H1 (cell line): ENCODE data around the gene TBC1D17. TPM values are rescaled to one million over a fixed set of nuclear protein-coding genes. Genes with fewer than 3 reads are reported as not detected.

Source experiments
- CTCF ChIA-PET: fragments of 300-600 bp; sonication (Branson Sonifier 250); formaldehyde crosslinking; loops from one replicate; lab custom pipeline; 2021; ENCODE audit not compliant: partially characterized antibody; lab: Charles Lee
- POLR2A ChIA-PET: fragments of 300-600 bp; sonication (Branson Sonifier 250); formaldehyde crosslinking; loops from one replicate; lab custom pipeline; 2021; ENCODE audit warnings: inconsistent platforms; ENCODE audit not compliant: partially characterized antibody; lab: Charles Lee
- DNase-seq, 2 experiments: peaks; one replicate each; pipeline versions ENCODE4 v3.0.0 to v3.0.0-alpha.2; 2010 to 2022; ENCODE audit warnings: low spot score in 2 of 2, low read depth in 1 of 2, mixed read lengths in 1 of 2
- FAIRE-seq: peaks from 2 replicates; lab custom pipeline; 2011; peaks lifted over from hg19 to GRCh38; lab: Jason Lieb, UNC
- H2AFZ ChIP-seq: 2 replicates; pipeline ENCODE4 v1.8.1; 2012; ENCODE audit warnings: low read length, inconsistent platforms
- H2AK5ac ChIP-seq: 2 replicates; pipeline ENCODE4 v1.6.1; 2013; ENCODE audit warnings: low read depth, low read length
- H2BK120ac ChIP-seq: replicated peaks from 2 replicates; pipeline ENCODE3; 2013; ENCODE audit warnings: low read depth, low read length, inconsistent platforms
- H2BK12ac ChIP-seq: 2 replicates; pipeline ENCODE4 v1.6.1; 2013; ENCODE audit warnings: low read depth, low read length
- H2BK15ac ChIP-seq: 2 replicates; pipeline ENCODE4 v1.6.1; 2013; ENCODE audit warnings: low read length
- H2BK20ac ChIP-seq: 2 replicates; pipeline ENCODE4 v1.6.1; 2013; ENCODE audit warnings: low read length
- H2BK5ac ChIP-seq: 2 replicates; pipeline ENCODE4 v1.6.1; 2013; ENCODE audit warnings: low read depth, low read length
- H3K14ac ChIP-seq: 2 replicates; pipeline ENCODE4 v1.6.1; 2013; ENCODE audit warnings: inconsistent platforms; ENCODE audit not compliant: insufficient read length
- H3K18ac ChIP-seq: 2 replicates; pipeline ENCODE4 v1.6.1; 2013; ENCODE audit warnings: low read length; ENCODE audit errors: extremely low read depth
- H3K23ac ChIP-seq: 2 replicates; pipeline ENCODE4 v1.6.1; 2013; ENCODE audit warnings: inconsistent platforms; ENCODE audit not compliant: insufficient read length
- H3K23me2 ChIP-seq: 2 replicates; pipeline ENCODE4 v1.6.1; 2013; ENCODE audit warnings: low read depth, low read length
- H3K27ac ChIP-seq: 2 replicates; pipeline ENCODE4 v1.6.1; 2011; ENCODE audit warnings: low read depth, low read length, inconsistent platforms
- H3K27me3 ChIP-seq, 4 experiments: replicated peaks in 1 of 4; 1 replicate in 1 of 4; 2 replicates in 3 of 4; pipeline versions ENCODE4 v1.6.1 to v1.8.1; 2011 to 2013; ENCODE audit warnings: low read length in 3 of 4, mild to moderate bottlenecking in 3 of 4, inconsistent platforms in 2 of 4, mixed read lengths in 2 of 4, moderate library complexity in 1 of 4; ENCODE audit not compliant: control insufficient read depth in 3 of 4, insufficient read depth in 3 of 4; ENCODE audit errors: extremely low read depth in 1 of 4
- H3K36me3 ChIP-seq, 4 experiments: 2 replicates each; pipeline versions ENCODE4 v1.6.1 to v1.8.1; 2011 to 2013; ENCODE audit warnings: mild to moderate bottlenecking in 4 of 4, low read length in 3 of 4, moderate library complexity in 2 of 4, control low read depth in 1 of 4, inconsistent platforms in 1 of 4; ENCODE audit not compliant: insufficient read depth in 4 of 4, control insufficient read depth in 2 of 4
- H3K4ac ChIP-seq: replicated peaks from 2 replicates; pipeline ENCODE3; 2013; ENCODE audit warnings: low read length, low read depth, mixed read lengths, inconsistent platforms; ENCODE audit not compliant: insufficient read length
- H3K4me1 ChIP-seq, 4 experiments: replicated peaks in 1 of 4; 1 replicate in 1 of 4; 2 replicates in 3 of 4; pipeline versions ENCODE4 v1.6.1 to v1.8.1; 2011 to 2013; ENCODE audit warnings: low read length in 3 of 4, inconsistent platforms in 2 of 4, mixed read lengths in 1 of 4; ENCODE audit not compliant: insufficient read depth in 4 of 4, control insufficient read depth in 3 of 4
- H3K4me2 ChIP-seq, 2 experiments: 2 replicates each; pipeline versions ENCODE4 v1.6.1 to v1.8.1; 2011 to 2013; ENCODE audit warnings: low read depth in 2 of 2, low read length in 2 of 2, control low read depth in 1 of 2, inconsistent platforms in 1 of 2, mild to moderate bottlenecking in 1 of 2; ENCODE audit not compliant: insufficient read depth in 1 of 2
- H3K4me3 ChIP-seq, 4 experiments: fragments of 200-600, 300-600 bp in 1 of 4; sonication (generic), shearing (Covaris generic), sonication (Bioruptor Twin) in 1 of 4; 2 replicates each; pipeline versions ENCODE4 v1.5.1 to v1.8.1; 2011 to 2016; ENCODE audit warnings: low read length in 4 of 4, low read depth in 3 of 4, control low read depth in 2 of 4, inconsistent platforms in 2 of 4, mild to moderate bottlenecking in 2 of 4, mixed read lengths in 1 of 4, moderate library complexity in 1 of 4; ENCODE audit not compliant: insufficient read depth in 2 of 4; ENCODE audit errors: extremely low read depth in 1 of 4
- H3K56ac ChIP-seq: replicated peaks from 2 replicates; pipeline ENCODE3; 2013; ENCODE audit warnings: low read depth, mild to moderate bottlenecking, mixed read lengths, low read length, inconsistent platforms; ENCODE audit not compliant: insufficient read length
- H3K79me1 ChIP-seq: 2 replicates; pipeline ENCODE4 v1.6.1; 2013; ENCODE audit warnings: low read depth, low read length, control low read depth
- H3K79me2 ChIP-seq, 2 experiments: 2 replicates each; pipeline versions ENCODE4 v1.6.1 to v1.8.1; 2012 to 2013; ENCODE audit warnings: low read length in 2 of 2, mild to moderate bottlenecking in 2 of 2, inconsistent platforms in 1 of 2; ENCODE audit not compliant: insufficient read depth in 2 of 2, control insufficient read depth in 1 of 2
- H3K9ac ChIP-seq, 4 experiments: replicated peaks in 1 of 4; 1 replicate in 1 of 4; 2 replicates in 3 of 4; pipeline versions ENCODE4 v1.6.1 to v1.8.1; 2011 to 2013; ENCODE audit warnings: low read depth in 3 of 4, low read length in 3 of 4, control low read depth in 2 of 4, mild to moderate bottlenecking in 2 of 4, moderate library complexity in 2 of 4, inconsistent platforms in 1 of 4; ENCODE audit errors: extremely low read depth in 1 of 4
- H3K9me3 ChIP-seq, 2 experiments: 2 replicates each; pipeline versions ENCODE4 v1.6.1 to v1.8.1; 2012 to 2013; ENCODE audit warnings: mild to moderate bottlenecking in 2 of 2, moderate library complexity in 2 of 2, control low read depth in 1 of 2, inconsistent platforms in 1 of 2, low read depth in 1 of 2, low read length in 1 of 2, mixed read lengths in 1 of 2; ENCODE audit not compliant: insufficient read depth in 2 of 2
- H4K20me1 ChIP-seq, 2 experiments: replicated peaks in 1 of 2; 2 replicates each; pipeline versions ENCODE3 to v1.8.1; 2011 to 2013; ENCODE audit warnings: inconsistent platforms in 2 of 2, low read length in 2 of 2, mild to moderate bottlenecking in 1 of 2; ENCODE audit not compliant: insufficient read depth in 2 of 2, control insufficient read depth in 1 of 2
- H4K5ac ChIP-seq: 2 replicates; pipeline ENCODE4 v1.6.1; 2013; ENCODE audit warnings: low read length, low read depth, mixed read lengths, inconsistent platforms; ENCODE audit not compliant: insufficient read length
- H4K8ac ChIP-seq: 2 replicates; pipeline ENCODE4 v1.8.0; 2013; ENCODE audit warnings: mild to moderate bottlenecking, moderate library complexity, low read length, inconsistent platforms; ENCODE audit not compliant: insufficient read depth; ENCODE audit errors: extremely low read depth
- H4K91ac ChIP-seq: replicated peaks from 2 replicates; pipeline ENCODE3; 2013; ENCODE audit warnings: low read length, mixed read lengths, inconsistent platforms; ENCODE audit not compliant: insufficient read length
- BCL11A ChIP-seq, 2 experiments: IDR thresholded peaks; one replicate each; pipeline ENCODE4 v1.6.1; 2011; ENCODE audit warnings: low read depth in 2 of 2, low read length in 2 of 2, mild to moderate bottlenecking in 2 of 2
- CBX5 ChIP-seq: fragments of 300-800, 300-1000 bp; sonication (generic); IDR thresholded peaks from 2 replicates; pipeline ENCODE4 v1.7.1; 2016; ENCODE audit warnings: antibody characterized with exemption, low read length, low read depth
- CREB1 ChIP-seq: IDR thresholded peaks from 2 replicates; pipeline ENCODE4 v1.6.1; 2012; ENCODE audit warnings: inconsistent platforms
- CTBP2 ChIP-seq: IDR thresholded peaks from 2 replicates; pipeline ENCODE4 v1.7.0; 2011; ENCODE audit warnings: borderline replicate concordance, mild to moderate bottlenecking, moderate library complexity, mixed read lengths, low read length; ENCODE audit not compliant: insufficient read depth, insufficient read length
- HDAC6 ChIP-seq: IDR thresholded peaks from one replicate; pipeline ENCODE4 v1.7.1; 2012; ENCODE audit warnings: low read depth, mild to moderate bottlenecking, inconsistent platforms, low read length, moderate library complexity
- POU5F1 ChIP-seq: IDR thresholded peaks from 2 replicates; pipeline ENCODE4 v1.6.1; 2011; ENCODE audit warnings: low read depth, mild to moderate bottlenecking, low read length, moderate library complexity
- RBBP5 ChIP-seq: IDR thresholded peaks from 2 replicates; pipeline ENCODE4 v1.7.1; 2012; ENCODE audit warnings: low read depth, mild to moderate bottlenecking, inconsistent platforms, low read length, moderate library complexity, borderline replicate concordance
- WGBS, 2 experiments: shearing (Covaris generic) in 1 of 2; methylation state at CpG; one replicate each; pipeline versions ENCODE4 v1.1.6 to v1.1.7; 2013 to 2015; ENCODE audit warnings: low lambda C conversion rate in 2 of 2, mixed read lengths in 2 of 2, inconsistent platforms in 1 of 2, low coverage in 1 of 2, missing lambda C conversion rate in 1 of 2; ENCODE audit not compliant: insufficient replicate concordance in 2 of 2, insufficient coverage in 1 of 2, insufficient read length in 1 of 2; ENCODE audit errors: extremely low coverage in 1 of 2, missing lambda C conversion rate in 1 of 2; 5-methylcytosine and 5-hydroxymethylcytosine counted together
- polyA plus RNA-seq, 7 experiments: library from polyadenylated mRNA; depleted of rRNA in 3 of 7; stranded (reverse) in 5 of 7; unstranded in 2 of 7; fragments of >200 nt in 5 of 7; fragments of 200-250 nt in 2 of 7; gene quantifications; 1 replicate in 5 of 7; 2 replicates in 1 of 7; 4 replicates in 1 of 7; pipeline versions ENCODE4 v1.2.1 to v1.2.3, GENCODE V29; 2011 to 2013; ENCODE audit warnings: missing spikeins in 2 of 7, mixed read lengths in 2 of 7
- total RNA-seq: library from RNA; stranded (reverse); fragmentation: NEBNext Ultra II Directional; extraction: Animal tissue kit (Norgen Biotek cat#: 25700); gene quantifications from 2 replicates; pipeline ENCODE4 v1.2.1, GENCODE V29; 2021
- TF ChIP-seq, protein P1 (sequence below), 3 experiments: IDR thresholded peaks; 1 replicate in 2 of 3; 2 replicates in 1 of 3; pipeline versions ENCODE4 v1.5.1 to v1.6.1; 2011; ENCODE audit warnings: low read length in 3 of 3, mild to moderate bottlenecking in 3 of 3, inconsistent platforms in 2 of 3, low read depth in 1 of 3, moderate library complexity in 1 of 3; ENCODE audit not compliant: insufficient read depth in 1 of 3; ENCODE audit errors: control extremely low read depth in 1 of 3

TBC1D17 gene
- total and polyA plus RNA-seq, 2 of the 8 experiments (the other 6 are each of a cell fraction or from before 2014, with no cell fraction given) = 30.3 to 44.9 TPM

- no peak overlapping the region for H3K4me3 ChIP-seq
- no peaks in the 10 kb centered on the region for H3K9me3 ChIP-seq
- peak overlapping the region; percentile 54; the same call in 1 of the 2 replicates for H3K27ac ChIP-seq
- H2BK12ac ChIP-seq = no peak overlapping the region
- H3K18ac ChIP-seq = no peak overlapping the region
- no peak overlapping the region for H3K4me2 ChIP-seq
- 83% methylated on average over 21 of the region's 21 CpGs; no CpG with 5 or more reads in 1 of the 2 experiments for WGBS, 2 experiments
- H4K91ac ChIP-seq = no peak overlapping the region
- no peak overlapping the region for H2BK5ac ChIP-seq
- H2AK5ac ChIP-seq = no peak overlapping the region
- H3K14ac ChIP-seq = no peak overlapping the region
- no peak overlapping the region for H4K8ac ChIP-seq
- no peaks in the 10 kb centered on the region for H3K23me2 ChIP-seq
- peaks cover 46 to 51% of the 10 kb centered on the region in 2 experiments for H4K20me1 ChIP-seq
- FAIRE-seq (no peak), DNase-seq (no peak)
- no peak overlapping the region for H3K23ac ChIP-seq
- H2BK20ac ChIP-seq = no peak overlapping the region
- H3K79me2 ChIP-seq = peaks cover 4 to 88% of the 10 kb centered on the region in 2 experiments; a peak in 3 of 4 replicates
- POLR2A ChIA-PET = interaction anchor here (0.7 to 19.2 kb wide), 7 partner anchors 5 to 67 kb away, joined by 3 to 373 read pairs (median 5); partner anchors contain the start of genes ATF5, NUP62 and PTOV1
- no peak overlapping the region for H2AFZ ChIP-seq
- H3K27me3 ChIP-seq = no peaks in the 10 kb centered on the region
- peaks cover 0 to 7% (median 1%) of the 10 kb centered on the region in 4 experiments; a peak in 3 of 7 replicates for H3K4me1 ChIP-seq
- H2BK15ac ChIP-seq = no peak overlapping the region
- H3K4ac ChIP-seq = no peak overlapping the region
- CTCF ChIA-PET = interaction anchor here (0.6 to 3.4 kb wide), 13 partner anchors 10 to 223 kb away, joined by 3 to 20 read pairs (median 3); partner anchors contain the start of genes ATF5 and NUP62
- H3K79me1 ChIP-seq = peaks cover 18% of the 10 kb centered on the region
- no peak overlapping the region for H2BK120ac ChIP-seq
- no peak overlapping the region for H3K9ac ChIP-seq
- peaks cover 14 to 31% (median 25%) of the 10 kb centered on the region in 4 experiments; a peak in 5 of 8 replicates for H3K36me3 ChIP-seq
- H4K5ac ChIP-seq = no peak overlapping the region
- no peak overlapping the region for H3K56ac ChIP-seq
- TF ChIP-seq HDAC6 (no peak), CREB1 (no peak; the same call in 1 of the 2 replicates), RBBP5 (0 out of 2 replicates have a peak, but pooled peaks have one; percentile 4), BCL11A (IDR thresholded peaks at IDR 0.05; ENCODE audit: low read depth in 2 of 2, low read length in 2 of 2) (no peak), POU5F1 (no peak), CTBP2 (no peak), CBX5 (no peak)
- TF ChIP-seq, protein P1, sequence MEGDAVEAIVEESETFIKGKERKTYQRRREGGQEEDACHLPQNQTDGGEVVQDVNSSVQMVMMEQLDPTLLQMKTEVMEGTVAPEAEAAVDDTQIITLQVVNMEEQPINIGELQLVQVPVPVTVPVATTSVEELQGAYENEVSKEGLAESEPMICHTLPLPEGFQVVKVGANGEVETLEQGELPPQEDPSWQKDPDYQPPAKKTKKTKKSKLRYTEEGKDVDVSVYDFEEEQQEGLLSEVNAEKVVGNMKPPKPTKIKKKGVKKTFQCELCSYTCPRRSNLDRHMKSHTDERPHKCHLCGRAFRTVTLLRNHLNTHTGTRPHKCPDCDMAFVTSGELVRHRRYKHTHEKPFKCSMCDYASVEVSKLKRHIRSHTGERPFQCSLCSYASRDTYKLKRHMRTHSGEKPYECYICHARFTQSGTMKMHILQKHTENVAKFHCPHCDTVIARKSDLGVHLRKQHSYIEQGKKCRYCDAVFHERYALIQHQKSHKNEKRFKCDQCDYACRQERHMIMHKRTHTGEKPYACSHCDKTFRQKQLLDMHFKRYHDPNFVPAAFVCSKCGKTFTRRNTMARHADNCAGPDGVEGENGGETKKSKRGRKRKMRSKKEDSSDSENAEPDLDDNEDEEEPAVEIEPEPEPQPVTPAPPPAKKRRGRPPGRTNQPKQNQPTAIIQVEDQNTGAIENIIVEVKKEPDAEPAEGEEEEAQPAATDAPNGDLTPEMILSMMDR (IDR thresholded peaks at IDR 0.05; ENCODE audit: control extremely low read depth in 1 of 3, insufficient read depth in 1 of 3, low read depth in 1 of 3, low read length in 3 of 3) = peak; percentile 50 to 72 (median 60)
Observed at GRCh38 chr19:49916839-49917733, 39.6 kb downstream of the TBC1D17 start.
